Panc1 (cell line): ENCODE data around the gene RRH. TPM values are rescaled to one million over a fixed set of nuclear protein-coding genes. Genes with fewer than 3 reads are reported as not detected.

Experiments
- ATAC-seq: fragments of 200-7000 bp; cut with Tn5 transposase; 2 replicates; pipeline ENCODE4 v1.9.1; 2020; ENCODE audit warnings: mild to moderate bottlenecking, moderate library complexity
- BruUV-seq: library from RNA; stranded (reverse); fragments of 400-500 nt; replicated peaks from 2 replicates; lab custom pipeline; 2021; lab: Mats Ljungman, UMichigan
- CTCF ChIA-PET: fragments of 300-600 bp; sonication (Branson Sonifier 250); formaldehyde crosslinking; loops from one replicate; lab custom pipeline; 2022; ENCODE audit warnings: antibody characterized with exemption; lab: Charles Lee
- POLR2A ChIA-PET: fragments of 300-600 bp; sonication (Branson Sonifier 250); formaldehyde crosslinking; loops from one replicate; lab custom pipeline; 2022; ENCODE audit warnings: antibody characterized with exemption; lab: Charles Lee
- DNase-seq: peaks from one replicate; pipeline ENCODE4 v3.0.0-alpha.2; 2010; ENCODE audit warnings: low read depth, low spot score
- H3K27ac ChIP-seq: 2 replicates; pipeline ENCODE4 v1.5.1; 2011; ENCODE audit warnings: mild to moderate bottlenecking, low read length, inconsistent platforms
- H3K27me3 ChIP-seq: fragments of 200-500 bp; sonication (Bioruptor generic); 2 replicates; pipeline ENCODE4 v1.6.0; 2014; ENCODE audit warnings: low read length, inconsistent platforms; ENCODE audit not compliant: control insufficient read depth, insufficient read depth
- H3K36me3 ChIP-seq: fragments of 200-500 bp; sonication (Bioruptor generic); 2 replicates; pipeline ENCODE4 v1.5.1; 2014; ENCODE audit warnings: inconsistent platforms, mild to moderate bottlenecking, low read length, moderate library complexity; ENCODE audit not compliant: control insufficient read depth, insufficient read depth
- H3K4me1 ChIP-seq: 2 replicates; pipeline ENCODE4 v1.5.1; 2011; ENCODE audit warnings: inconsistent platforms, mild to moderate bottlenecking, low read length, moderate library complexity; ENCODE audit not compliant: control insufficient read depth, insufficient read depth
- H3K4me3 ChIP-seq, 2 experiments: 2 replicates each; pipeline ENCODE4 v1.5.1; 2011 to 2012; ENCODE audit warnings: low read depth in 2 of 2, low read length in 2 of 2, mild to moderate bottlenecking in 2 of 2, inconsistent platforms in 1 of 2, moderate library complexity in 1 of 2
- H3K9me3 ChIP-seq: fragments of 200-500 bp; sonication (Bioruptor generic); 2 replicates; pipeline ENCODE4 v1.5.1; 2014; ENCODE audit warnings: low read depth, mild to moderate bottlenecking, inconsistent platforms, low read length, moderate library complexity; ENCODE audit not compliant: control insufficient read depth, insufficient read depth
- CTCF ChIP-seq: fragments of 450-650 bp; IDR thresholded peaks from 2 replicates; pipeline ENCODE4 v1.5.1; 2017; ENCODE audit warnings: mild to moderate bottlenecking
- POLR2AphosphoS5 ChIP-seq: IDR thresholded peaks from 2 replicates; pipeline ENCODE4 v1.6.1; 2012; ENCODE audit warnings: mild to moderate bottlenecking, low read depth, low read length, moderate library complexity
- REST ChIP-seq, 2 experiments: IDR thresholded peaks; 2 replicates each; pipeline ENCODE4 v1.6.1; 2011 to 2012; ENCODE audit warnings: low read depth in 2 of 2, control low read depth in 1 of 2, low read length in 1 of 2, mild to moderate bottlenecking in 1 of 2, moderate library complexity in 1 of 2; ENCODE audit not compliant: insufficient read depth in 1 of 2
- SIN3A ChIP-seq: IDR thresholded peaks from 2 replicates; pipeline ENCODE4 v1.6.1; 2012; ENCODE audit warnings: low read depth, mild to moderate bottlenecking, low read length, moderate library complexity, borderline replicate concordance; ENCODE audit not compliant: insufficient read depth
- TCF7L2 ChIP-seq: IDR thresholded peaks from 2 replicates; pipeline ENCODE4 v1.6.1; 2011; ENCODE audit warnings: mild to moderate bottlenecking, low read depth, low read length, inconsistent platforms
- in situ Hi-C: cut with HindIII; loops from 2 replicates; pipeline ENCODE4 v1.10.0; 2016; ENCODE audit warnings: low sequenced_read_pairs, low pct_unique_long_range_greater_than_20kb
- intact Hi-C: fragments of 100-400 bp; cut with micrococcal nuclease; formaldehyde crosslinking; loops from one replicate; pipeline ENCODE4 v1.10.0; 2022; ENCODE audit not compliant: unreplicated experiment
- total RNA-seq: library from RNA; stranded (reverse); gene quantifications from one replicate; pipeline ENCODE4 v1.2.1, GENCODE V29; 2021; ENCODE audit not compliant: unreplicated experiment

The RRH gene
- total RNA-seq, 1 experiment from 2014 or later = 0.15 TPM

GRCh38 chr4:109878355-109878754, 50.6 kb downstream of the RRH start:
- in situ Hi-C loops = no loop called here
- BruUV-seq = no TSS peak
- TF ChIP-seq CTCF = no peak
- no peak for TF ChIP-seq SIN3A
- no peak for TF ChIP-seq TCF7L2
- TF ChIP-seq POLR2AphosphoS5 = no peak
- TF ChIP-seq REST (IDR thresholded peaks at IDR 0.05; ENCODE audit: insufficient read depth in 1 of 2, low read depth in 2 of 2, low read length in 1 of 2) = no peak

GRCh38 chr4:109879081-109879480, 51.3 kb downstream of the RRH start:
- intact Hi-C loops = no loop called here
- no TSS peak for BruUV-seq
- in situ Hi-C loops = no loop called here
- Histone ChIP-seq H3K4me1 (no peaks in the 10 kb centered on the region), H3K4me3 (no peak overlapping the region), H3K27ac (no peak overlapping the region), H3K9me3 (no peaks in the 10 kb centered on the region), H3K27me3 (no peaks in the 10 kb centered on the region), H3K36me3 (no peaks in the 10 kb centered on the region)
- no peak for DNase-seq
- POLR2A ChIA-PET = no interaction called here
- TF ChIP-seq POLR2AphosphoS5 = no peak
- no peak for TF ChIP-seq CTCF
- TF ChIP-seq TCF7L2 = no peak
- TF ChIP-seq REST (IDR thresholded peaks at IDR 0.05; ENCODE audit: insufficient read depth in 1 of 2, low read depth in 2 of 2, low read length in 1 of 2) = no peak
- TF ChIP-seq SIN3A = no peak
- CTCF ChIA-PET = no interaction called here
- ATAC-seq = no peak

More at GRCh38 chr4:109878355-109878754, 50.6 kb downstream of the RRH start:
- H3K4me1 ChIP-seq = no peaks in the 10 kb centered on the region
- no peak overlapping the region for H3K4me3 ChIP-seq
- ChIA-PET CTCF (no interaction called here), POLR2A (no interaction called here)
- no peak overlapping the region for H3K27ac ChIP-seq
- intact Hi-C loops = no loop called here
- DNase-seq = no peak
- H3K27me3 ChIP-seq = no peaks in the 10 kb centered on the region
- no peaks in the 10 kb centered on the region for H3K9me3 ChIP-seq
- no peak for ATAC-seq
- H3K36me3 ChIP-seq = no peaks in the 10 kb centered on the region
